Measurements from ENCODE around the gene TRPV2. TPM values are rescaled to one million over a fixed set of nuclear protein-coding genes. Genes with fewer than 3 reads are reported as not detected.

Gene TRPV2
- total RNA-seq, 1 donor from 2014 or later, result 1.7 TPM

DNA sequence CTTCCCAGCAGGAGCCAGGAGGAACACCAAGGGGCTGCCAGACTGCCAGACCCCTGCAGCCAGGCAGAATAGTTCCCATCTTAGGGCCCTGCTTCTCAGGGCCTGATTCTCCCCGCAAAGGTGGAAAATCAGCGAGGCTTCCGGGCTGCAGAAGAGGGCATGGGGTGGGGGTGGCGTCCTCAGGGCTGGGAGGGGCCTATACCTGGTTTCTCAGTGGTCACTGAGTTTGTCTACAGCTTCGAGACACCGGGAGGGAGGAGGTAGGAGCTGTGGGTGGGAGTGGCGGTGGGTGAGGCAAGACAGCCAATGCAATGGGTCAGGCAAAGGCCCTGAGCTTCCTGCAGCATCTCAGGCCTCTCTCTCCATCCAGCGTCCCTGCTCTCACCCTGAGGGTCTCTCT is 62.3 kb downstream of the TRPV2 start:
- TF ChIP-seq CTCF (conservative IDR thresholded peaks at IDR 0.05), result no peak
- H3K27ac Mint-ChIP-seq, result no peak overlapping the region

DNA sequence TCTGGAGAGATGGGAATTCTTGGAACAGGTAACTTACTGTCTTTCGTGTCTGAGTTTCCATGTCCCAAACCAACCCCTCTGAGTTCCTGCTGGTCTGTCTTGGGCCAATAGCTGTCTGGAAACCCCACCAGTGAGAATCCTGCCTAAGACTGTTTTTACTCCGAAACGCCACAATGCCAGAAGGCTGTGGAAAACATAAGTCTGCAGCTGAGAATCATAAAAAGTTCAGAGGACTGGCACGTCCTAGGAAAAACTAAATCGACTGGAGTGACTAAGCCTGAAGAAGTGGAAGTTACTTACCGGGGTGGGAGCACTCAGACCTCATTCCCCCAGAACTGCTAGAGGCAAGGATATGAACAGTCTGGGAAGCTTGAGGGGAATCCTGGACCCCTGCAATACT is 63.3 kb downstream of the TRPV2 start:
- Mint-ChIP-seq H3K27ac (no peak overlapping the region), H3K4me1 (ENCODE audit: unreplicated experiment) (peaks cover 4% of the 10 kb centered on the region), H3K36me3 (no peaks in the 10 kb centered on the region), H3K9me3 (no peaks in the 10 kb centered on the region), H3K27me3 (peaks cover 2% of the 10 kb centered on the region), H3K4me3 (no peak overlapping the region)
- DNase-seq (ENCODE audit: extremely low spot score, unreplicated experiment), result no peak
- no peak for TF ChIP-seq CTCF (conservative IDR thresholded peaks at IDR 0.05)

More for the DNA sequence above, 62.3 kb downstream of the TRPV2 start:
- Mint-ChIP-seq H3K9me3 (no peaks in the 10 kb centered on the region), H3K27me3 (peaks cover 2% of the 10 kb centered on the region), H3K36me3 (no peaks in the 10 kb centered on the region), H3K4me1 (ENCODE audit: unreplicated experiment) (peaks cover 7% of the 10 kb centered on the region), H3K4me3 (no peak overlapping the region)
- no peak for DNase-seq (ENCODE audit: extremely low spot score, unreplicated experiment)

- Mint-ChIP-seq H3K4me1 (ENCODE audit: unreplicated experiment) (peaks cover 4% of the 10 kb centered on the region), H3K27me3 (peaks cover 3% of the 10 kb centered on the region), H3K4me3 (no peak overlapping the region), H3K27ac (no peak overlapping the region), H3K9me3 (no peaks in the 10 kb centered on the region), H3K36me3 (no peaks in the 10 kb centered on the region)
- no peak for TF ChIP-seq CTCF (conservative IDR thresholded peaks at IDR 0.05)
- DNase-seq (ENCODE audit: extremely low spot score, unreplicated experiment), result no peak
Measured at GRCh38 chr17:16479264-16479663, 63.9 kb downstream of the TRPV2 start.

GRCh38 chr17:16480995-16481394 is 65.6 kb downstream of the TRPV2 start:
- peaks cover 6% of the 10 kb centered on the region for H3K27me3 Mint-ChIP-seq
- H3K4me3 Mint-ChIP-seq, result no peak overlapping the region
- H3K36me3 Mint-ChIP-seq, result no peaks in the 10 kb centered on the region
- H3K4me1 Mint-ChIP-seq (ENCODE audit: unreplicated experiment), result peaks cover 6% of the 10 kb centered on the region
- DNase-seq (ENCODE audit: extremely low spot score, unreplicated experiment), result no peak
- no peaks in the 10 kb centered on the region for H3K9me3 Mint-ChIP-seq
- no peak overlapping the region for H3K27ac Mint-ChIP-seq
- TF ChIP-seq CTCF (conservative IDR thresholded peaks at IDR 0.05), result no peak

- peaks cover 11% of the 10 kb centered on the region for H3K27me3 Mint-ChIP-seq
- TF ChIP-seq CTCF (conservative IDR thresholded peaks at IDR 0.05), result no peak
- H3K27ac Mint-ChIP-seq, result no peak overlapping the region
- H3K36me3 Mint-ChIP-seq, result no peaks in the 10 kb centered on the region
- H3K4me1 Mint-ChIP-seq (ENCODE audit: unreplicated experiment), result peaks cover 12% of the 10 kb centered on the region
- H3K9me3 Mint-ChIP-seq, result no peaks in the 10 kb centered on the region
- H3K4me3 Mint-ChIP-seq, result no peak overlapping the region
- DNase-seq (ENCODE audit: extremely low spot score, unreplicated experiment), result no peak
Measured at GRCh38 chr17:16482253-16482652, 66.9 kb downstream of the TRPV2 start.

Measured in type B pancreatic cell (in vitro differentiated cells).